Hindlimb muscle (tissue), 1 donor: ENCODE measurements around the gene WDPCP. TPM values are rescaled to one million over a fixed set of nuclear protein-coding genes. Genes with fewer than 3 reads are reported as not detected.
"Not testable (repeated sequence)": the region's sequence is repeated elsewhere in the genome, so short reads cannot be mapped to it uniquely, and the experiment has no call there.

Experiments used
- DNase-seq: peaks from one replicate; pipeline ENCODE4 v3.0.0-alpha.2; 2013
- polyA plus RNA-seq: library from polyadenylated mRNA; unstranded; fragments of 120-200 nt; gene quantifications from one replicate; pipeline ENCODE4 v1.2.1, GENCODE V29; 2013; ENCODE audit not compliant: insufficient read length

WDPCP gene
- polyA plus RNA-seq, 1 donor, result 8.6 TPM

GRCh38 chr2:63590626-63591408 is 2.5 kb upstream of the WDPCP start:
- peak; percentile 18 for DNase-seq

GRCh38 chr2:63589148-63589958 is 1.1 kb upstream of the WDPCP start:
- DNase-seq, result peak; percentile 14

GRCh38 chr2:63587814-63588384 is 378 bp downstream of the WDPCP start:
- DNase-seq, result no peak

GRCh38 chr2:63582873-63583272 is 5.4 kb downstream of the WDPCP start:
- DNase-seq, result no peak

- no peak for DNase-seq
These were observed 6.8 kb downstream of the WDPCP start for GRCh38 chr2:63581298-63581961.

- no peak for DNase-seq
These were observed 7.5 kb downstream of the WDPCP start for GRCh38 chr2:63580651-63581297.

GRCh38 chr2:63578767-63579166 is 9.5 kb downstream of the WDPCP start:
- no peak for DNase-seq

- no peak for DNase-seq
These were observed 11.7 kb downstream of the WDPCP start for GRCh38 chr2:63576546-63576945.

GRCh38 chr2:63573726-63574345 is 14.4 kb downstream of the WDPCP start:
- not testable (repeated sequence) for DNase-seq

- not testable (repeated sequence) for DNase-seq
These were observed 15.3 kb downstream of the WDPCP start for GRCh38 chr2:63573026-63573425.

- DNase-seq, result no peak
These were observed 16.3 kb downstream of the WDPCP start for GRCh38 chr2:63572001-63572400.

- no peak for DNase-seq
These were observed 17.0 kb downstream of the WDPCP start for GRCh38 chr2:63571291-63571690.

GRCh38 chr2:63569740-63570139 is 18.5 kb downstream of the WDPCP start:
- DNase-seq, result no peak

- no peak for DNase-seq
These were observed 25.5 kb downstream of the WDPCP start for GRCh38 chr2:63562751-63563150.

- not testable (repeated sequence) for DNase-seq
These were observed 29.4 kb downstream of the WDPCP start for GRCh38 chr2:63558922-63559321.

GRCh38 chr2:63557819-63558218 is 30.5 kb downstream of the WDPCP start:
- DNase-seq, result not testable (repeated sequence)

- DNase-seq, result no peak
These were observed 32.3 kb downstream of the WDPCP start for GRCh38 chr2:63555931-63556330.

- no peak for DNase-seq
These were observed 33.0 kb downstream of the WDPCP start for GRCh38 chr2:63555299-63555698.

GRCh38 chr2:63553049-63553448 is 35.2 kb downstream of the WDPCP start:
- DNase-seq, result no peak

GRCh38 chr2:63545023-63545422 is 43.3 kb downstream of the WDPCP start:
- no peak for DNase-seq

GRCh38 chr2:63544017-63544627 is 44.2 kb downstream of the WDPCP start:
- DNase-seq, result no peak
